ENCODE measurements around the gene GJB3. TPM values are rescaled to one million over a fixed set of nuclear protein-coding genes. Genes with fewer than 3 reads are reported as not detected.

The GJB3 gene
- total and polyA plus RNA-seq, 10 of the 15 experiments (the other 5 are each of a cell fraction or from before 2014, with no cell fraction given): not detected

DNA sequence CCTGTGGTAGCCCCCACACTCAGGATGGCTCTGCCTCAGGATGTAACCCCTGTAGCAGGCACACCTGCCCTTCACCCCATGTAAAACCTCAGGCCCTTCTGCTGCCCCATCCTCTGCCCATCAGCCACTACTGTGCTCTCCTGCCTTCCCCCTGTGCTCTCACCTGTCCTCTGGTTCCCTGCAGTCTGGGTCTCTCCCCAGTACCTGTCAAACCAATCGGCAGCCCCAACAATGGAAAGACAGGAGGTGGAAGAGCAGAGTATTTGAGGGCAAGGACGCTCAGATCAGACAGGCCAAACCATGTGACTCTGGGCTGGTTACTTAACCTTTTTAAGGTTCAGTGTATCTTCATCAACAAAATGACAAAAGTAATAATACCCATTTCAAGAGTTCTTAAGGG is 47.6 kb downstream of the GJB3 start (continued):
- TF ChIP-seq KLF5 (IDR thresholded peaks at IDR 0.05; ENCODE audit: partially characterized antibody) (no peak), NFYB (IDR thresholded peaks at IDR 0.05; ENCODE audit: insufficient read depth, low read depth, low read length) (no peak), FOXK2 (IDR thresholded peaks at IDR 0.05) (no peak), BHLHE40 (IDR thresholded peaks at IDR 0.05; ENCODE audit: borderline replicate concordance in 1 of 2, low read depth in 2 of 2, low read length in 1 of 2) (no peak)

DNA sequence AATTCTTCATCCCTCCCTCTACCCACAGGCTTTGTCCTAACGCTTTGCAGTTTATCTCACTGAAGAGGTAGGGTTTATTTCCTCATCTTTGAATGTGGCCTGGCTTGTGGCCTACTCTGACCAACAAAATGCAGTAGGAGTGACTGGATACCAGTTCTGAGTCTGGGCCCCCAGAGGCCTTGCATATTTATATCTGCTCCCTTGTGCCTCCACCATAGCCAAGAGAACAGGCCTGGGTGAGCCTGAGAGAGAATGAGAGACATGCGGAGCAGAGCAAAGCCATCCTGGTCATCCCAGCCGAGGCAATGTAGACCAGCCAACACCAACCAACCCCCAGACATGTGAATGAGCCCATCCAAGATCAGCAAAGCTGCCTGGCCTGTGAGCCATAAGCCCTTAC is 48.2 kb downstream of the GJB3 start:
- TF ChIP-seq KAT2A (conservative IDR thresholded peaks at IDR 0.05; ENCODE audit: control insufficient read depth, low read depth, low read length): no peak
- no peak for TF ChIP-seq SPI1 (IDR thresholded peaks at IDR 0.05; ENCODE audit: borderline replicate concordance, insufficient read depth, low read depth, low read length)
- no peak for TF ChIP-seq RCOR1 (conservative IDR thresholded peaks at IDR 0.05; ENCODE audit: low read depth, low read length)
- no peak for TF ChIP-seq HDAC6 (IDR thresholded peaks at IDR 0.05; ENCODE audit: unreplicated experiment)
- TF ChIP-seq, protein P1, sequence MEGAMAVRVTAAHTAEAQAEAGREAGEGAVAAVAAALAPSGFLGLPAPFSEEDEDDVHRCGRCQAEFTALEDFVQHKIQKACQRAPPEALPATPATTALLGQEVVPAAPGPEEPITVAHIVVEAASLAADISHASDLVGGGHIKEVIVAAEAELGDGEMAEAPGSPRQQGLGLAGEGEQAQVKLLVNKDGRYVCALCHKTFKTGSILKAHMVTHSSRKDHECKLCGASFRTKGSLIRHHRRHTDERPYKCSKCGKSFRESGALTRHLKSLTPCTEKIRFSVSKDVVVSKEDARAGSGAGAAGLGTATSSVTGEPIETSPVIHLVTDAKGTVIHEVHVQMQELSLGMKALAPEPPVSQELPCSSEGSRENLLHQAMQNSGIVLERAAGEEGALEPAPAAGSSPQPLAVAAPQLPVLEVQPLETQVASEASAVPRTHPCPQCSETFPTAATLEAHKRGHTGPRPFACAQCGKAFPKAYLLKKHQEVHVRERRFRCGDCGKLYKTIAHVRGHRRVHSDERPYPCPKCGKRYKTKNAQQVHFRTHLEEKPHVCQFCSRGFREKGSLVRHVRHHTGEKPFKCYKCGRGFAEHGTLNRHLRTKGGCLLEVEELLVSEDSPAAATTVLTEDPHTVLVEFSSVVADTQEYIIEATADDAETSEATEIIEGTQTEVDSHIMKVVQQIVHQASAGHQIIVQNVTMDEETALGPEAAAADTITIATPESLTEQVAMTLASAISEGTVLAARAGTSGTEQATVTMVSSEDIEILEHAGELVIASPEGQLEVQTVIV (IDR thresholded peaks at IDR 0.05; ENCODE audit: borderline replicate concordance, partially characterized antibody): no peak
- TF ChIP-seq BCL11A (IDR thresholded peaks at IDR 0.05; ENCODE audit: low read depth, low read length): no peak
- TF ChIP-seq SMAD5 (IDR thresholded peaks at IDR 0.05; ENCODE audit: low read depth): no peak
- no peak for TF ChIP-seq KDM1A (IDR thresholded peaks at IDR 0.05; ENCODE audit: borderline replicate concordance)
- TF ChIP-seq TCF7 (IDR thresholded peaks at IDR 0.05; ENCODE audit: borderline replicate concordance): no peak
- TF ChIP-seq, protein P2, sequence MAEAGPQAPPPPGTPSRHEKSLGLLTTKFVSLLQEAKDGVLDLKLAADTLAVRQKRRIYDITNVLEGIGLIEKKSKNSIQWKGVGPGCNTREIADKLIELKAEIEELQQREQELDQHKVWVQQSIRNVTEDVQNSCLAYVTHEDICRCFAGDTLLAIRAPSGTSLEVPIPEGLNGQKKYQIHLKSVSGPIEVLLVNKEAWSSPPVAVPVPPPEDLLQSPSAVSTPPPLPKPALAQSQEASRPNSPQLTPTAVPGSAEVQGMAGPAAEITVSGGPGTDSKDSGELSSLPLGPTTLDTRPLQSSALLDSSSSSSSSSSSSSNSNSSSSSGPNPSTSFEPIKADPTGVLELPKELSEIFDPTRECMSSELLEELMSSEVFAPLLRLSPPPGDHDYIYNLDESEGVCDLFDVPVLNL (IDR thresholded peaks at IDR 0.05; ENCODE audit: low read depth, low read length): no peak
- TF ChIP-seq IKZF2 (IDR thresholded peaks at IDR 0.05): no peak
- TF ChIP-seq STAT3 (IDR thresholded peaks at IDR 0.05; ENCODE audit: low read depth, low read length): no peak
- TF ChIP-seq STAT1 (conservative IDR thresholded peaks at IDR 0.05): no peak
- TF ChIP-seq, protein P3, sequence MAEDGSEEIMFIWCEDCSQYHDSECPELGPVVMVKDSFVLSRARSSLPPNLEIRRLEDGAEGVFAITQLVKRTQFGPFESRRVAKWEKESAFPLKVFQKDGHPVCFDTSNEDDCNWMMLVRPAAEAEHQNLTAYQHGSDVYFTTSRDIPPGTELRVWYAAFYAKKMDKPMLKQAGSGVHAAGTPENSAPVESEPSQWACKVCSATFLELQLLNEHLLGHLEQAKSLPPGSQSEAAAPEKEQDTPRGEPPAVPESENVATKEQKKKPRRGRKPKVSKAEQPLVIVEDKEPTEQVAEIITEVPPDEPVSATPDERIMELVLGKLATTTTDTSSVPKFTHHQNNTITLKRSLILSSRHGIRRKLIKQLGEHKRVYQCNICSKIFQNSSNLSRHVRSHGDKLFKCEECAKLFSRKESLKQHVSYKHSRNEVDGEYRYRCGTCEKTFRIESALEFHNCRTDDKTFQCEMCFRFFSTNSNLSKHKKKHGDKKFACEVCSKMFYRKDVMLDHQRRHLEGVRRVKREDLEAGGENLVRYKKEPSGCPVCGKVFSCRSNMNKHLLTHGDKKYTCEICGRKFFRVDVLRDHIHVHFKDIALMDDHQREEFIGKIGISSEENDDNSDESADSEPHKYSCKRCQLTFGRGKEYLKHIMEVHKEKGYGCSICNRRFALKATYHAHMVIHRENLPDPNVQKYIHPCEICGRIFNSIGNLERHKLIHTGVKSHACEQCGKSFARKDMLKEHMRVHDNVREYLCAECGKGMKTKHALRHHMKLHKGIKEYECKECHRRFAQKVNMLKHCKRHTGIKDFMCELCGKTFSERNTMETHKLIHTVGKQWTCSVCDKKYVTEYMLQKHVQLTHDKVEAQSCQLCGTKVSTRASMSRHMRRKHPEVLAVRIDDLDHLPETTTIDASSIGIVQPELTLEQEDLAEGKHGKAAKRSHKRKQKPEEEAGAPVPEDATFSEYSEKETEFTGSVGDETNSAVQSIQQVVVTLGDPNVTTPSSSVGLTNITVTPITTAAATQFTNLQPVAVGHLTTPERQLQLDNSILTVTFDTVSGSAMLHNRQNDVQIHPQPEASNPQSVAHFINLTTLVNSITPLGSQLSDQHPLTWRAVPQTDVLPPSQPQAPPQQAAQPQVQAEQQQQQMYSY (CRISPR knock-in tag; IDR thresholded peaks at IDR 0.05): no peak
- H3K4me2 ChIP-seq (ENCODE audit: control insufficient read depth, insufficient read depth): no peak overlapping the region
- no peaks in the 10 kb centered on the region for H3K79me2 ChIP-seq (ENCODE audit: control insufficient read depth, insufficient read depth, low read length)
- ChIA-PET SMC1A (ENCODE audit: uncharacterized antibody, unreplicated experiment) (no interaction called here), CTCF (no interaction called here), POLR2A (no interaction called here), RAD21 (ENCODE audit: unreplicated experiment) (no interaction called here)
- intact Hi-C loops (cut with micrococcal nuclease; ENCODE audit: unreplicated experiment): no loop called here
- BruUV-seq (replicated peaks): no TSS peak
- no peaks in the 10 kb centered on the region for H4K20me1 ChIP-seq (ENCODE audit: control insufficient read depth, insufficient read depth)
- FAIRE-seq (no peak), DNase-seq (ENCODE audit: low read depth, low spot score) (no peak), ATAC-seq (no peak)
- no peak overlapping the region for H3K9ac ChIP-seq (ENCODE audit: control insufficient read depth, insufficient read depth, low read length)
- no peaks in the 10 kb centered on the region for H3K27me3 ChIP-seq (replicated peaks in 1 of 2; ENCODE audit: control insufficient read depth in 2 of 2, insufficient read depth in 2 of 2, low read length in 1 of 2)
- H3K27ac ChIP-seq (ENCODE audit: control insufficient read depth, insufficient read depth): no peak overlapping the region
- in situ Hi-C loops (cut with MboI): no loop called here
- H2AFZ ChIP-seq (ENCODE audit: control insufficient read depth, low read depth, low read length): no peak overlapping the region
- H3K36me3 ChIP-seq (ENCODE audit: control insufficient read depth in 2 of 2, insufficient read depth in 2 of 2, low read length in 1 of 2): no peaks in the 10 kb centered on the region
- H3K9me3 ChIP-seq (replicated peaks; ENCODE audit: control insufficient read depth, insufficient read depth, low read length): no peaks in the 10 kb centered on the region
- WGBS (ENCODE audit: insufficient coverage, insufficient replicate concordance, low lambda C conversion rate, missing lambda C conversion rate): 54% methylated on average over 3 of the region's 3 CpGs
- H3K4me3 ChIP-seq: no peak overlapping the region
- H3K4me1 ChIP-seq (ENCODE audit: control insufficient read depth, insufficient read depth, low read length): no peaks in the 10 kb centered on the region
